Measurements from ENCODE around the gene APOL3. TPM values are rescaled to one million over a fixed set of nuclear protein-coding genes. Genes with fewer than 3 reads are reported as not detected.
"Not testable (repeated sequence)": the region's sequence is repeated elsewhere in the genome, so short reads cannot be mapped to it uniquely, and the experiment has no call there.

APOL3 gene
- total RNA-seq, 1 donor from 2014 or later, result 58.2 TPM

DNA sequence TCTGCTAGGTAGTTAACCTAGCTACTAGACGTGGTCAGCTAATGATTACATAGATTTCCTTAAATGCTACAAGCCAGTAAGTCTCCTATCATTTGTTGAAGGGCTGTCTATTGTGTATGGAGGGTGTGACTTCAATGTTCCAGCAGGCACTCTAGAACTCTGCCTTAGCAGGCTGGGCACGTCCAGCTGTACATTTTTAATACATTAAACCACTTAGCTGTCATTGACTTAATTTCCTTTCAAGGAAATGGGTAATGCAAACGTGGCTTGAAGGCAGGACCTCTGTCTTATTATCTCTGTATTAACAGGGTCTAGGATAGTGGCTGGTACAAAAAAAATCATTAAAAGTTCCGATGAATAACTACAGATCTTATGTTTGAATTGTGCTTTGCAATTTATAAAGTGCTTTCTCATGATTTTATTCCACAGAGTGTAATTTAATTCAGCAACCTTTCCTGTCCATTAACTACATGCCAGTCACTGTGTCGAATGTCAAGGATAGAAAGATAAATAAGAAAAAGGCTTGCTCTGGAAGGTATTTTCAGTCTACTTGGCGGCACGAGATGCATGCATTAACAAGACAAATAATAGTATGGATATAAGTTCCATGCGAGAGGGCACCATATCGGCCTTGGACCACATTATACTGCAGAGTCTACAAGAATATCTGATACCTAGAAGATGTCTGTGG is 60.3 kb downstream of the APOL3 start:
- DNase-seq (no peak), ATAC-seq (no peak)
- no peak overlapping the region for H3K4me3 ChIP-seq
- no peaks in the 10 kb centered on the region for H3K9me3 ChIP-seq
- no peak overlapping the region for H3K27ac ChIP-seq
- H3K36me3 ChIP-seq, result no peaks in the 10 kb centered on the region
- TF ChIP-seq, protein P1, sequence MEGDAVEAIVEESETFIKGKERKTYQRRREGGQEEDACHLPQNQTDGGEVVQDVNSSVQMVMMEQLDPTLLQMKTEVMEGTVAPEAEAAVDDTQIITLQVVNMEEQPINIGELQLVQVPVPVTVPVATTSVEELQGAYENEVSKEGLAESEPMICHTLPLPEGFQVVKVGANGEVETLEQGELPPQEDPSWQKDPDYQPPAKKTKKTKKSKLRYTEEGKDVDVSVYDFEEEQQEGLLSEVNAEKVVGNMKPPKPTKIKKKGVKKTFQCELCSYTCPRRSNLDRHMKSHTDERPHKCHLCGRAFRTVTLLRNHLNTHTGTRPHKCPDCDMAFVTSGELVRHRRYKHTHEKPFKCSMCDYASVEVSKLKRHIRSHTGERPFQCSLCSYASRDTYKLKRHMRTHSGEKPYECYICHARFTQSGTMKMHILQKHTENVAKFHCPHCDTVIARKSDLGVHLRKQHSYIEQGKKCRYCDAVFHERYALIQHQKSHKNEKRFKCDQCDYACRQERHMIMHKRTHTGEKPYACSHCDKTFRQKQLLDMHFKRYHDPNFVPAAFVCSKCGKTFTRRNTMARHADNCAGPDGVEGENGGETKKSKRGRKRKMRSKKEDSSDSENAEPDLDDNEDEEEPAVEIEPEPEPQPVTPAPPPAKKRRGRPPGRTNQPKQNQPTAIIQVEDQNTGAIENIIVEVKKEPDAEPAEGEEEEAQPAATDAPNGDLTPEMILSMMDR (IDR thresholded peaks at IDR 0.05), result no peak
- H3K4me1 ChIP-seq, result no peaks in the 10 kb centered on the region
- H3K27me3 ChIP-seq, result no peaks in the 10 kb centered on the region
- intact Hi-C loops (cut with DNase I), result no loop called here

DNA sequence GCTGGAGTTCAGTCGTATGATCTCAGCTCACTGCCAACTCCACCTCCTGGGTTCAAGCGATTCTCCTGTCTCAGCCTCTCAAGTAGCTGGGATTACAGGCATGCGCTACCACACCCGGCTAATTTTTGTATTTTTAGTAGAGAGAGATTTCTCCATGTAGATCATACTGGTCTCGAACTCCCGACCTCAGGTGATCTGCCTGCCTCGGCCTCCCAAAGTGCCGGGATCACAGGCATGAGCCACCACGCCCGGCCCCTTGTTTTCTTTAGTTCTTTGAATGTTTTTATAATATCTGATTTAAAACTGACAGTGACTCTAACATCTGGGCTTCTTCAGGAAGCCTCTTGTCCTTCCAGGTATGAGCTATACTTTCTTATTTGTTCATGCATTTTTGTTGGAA is 61.0 kb downstream of the APOL3 start:
- H3K4me3 ChIP-seq; H3K4me1 ChIP-seq; H3K9me3 ChIP-seq; H3K27ac ChIP-seq; H3K36me3 ChIP-seq; H3K27me3 ChIP-seq; ATAC-seq; intact Hi-C loops (cut with DNase I): not testable (repeated sequence)
- peak; percentile 19 for DNase-seq

DNA sequence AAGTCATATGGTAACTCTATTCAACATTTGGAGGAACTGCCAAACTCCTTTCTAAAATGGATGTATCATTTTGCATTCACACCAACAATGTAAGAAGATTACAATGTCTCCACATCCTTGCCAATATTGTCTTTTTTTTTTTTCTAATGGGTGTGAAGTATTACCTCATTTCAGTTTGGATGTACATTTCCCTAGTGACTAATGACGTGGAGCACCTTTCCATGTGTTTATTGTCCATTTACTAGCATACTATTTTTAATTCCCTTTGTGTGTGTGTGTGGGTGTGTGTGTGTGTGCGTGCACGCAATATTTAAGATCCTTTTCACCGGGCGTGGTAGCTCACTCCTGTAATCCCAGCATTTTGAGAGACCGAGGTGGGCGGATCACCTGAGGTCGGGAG is 62.7 kb downstream of the APOL3 start:
- H3K27ac ChIP-seq, result no peak overlapping the region
- TF ChIP-seq, protein P1 (IDR thresholded peaks at IDR 0.05), result no peak
- H3K9me3 ChIP-seq, result no peaks in the 10 kb centered on the region
- no peaks in the 10 kb centered on the region for H3K4me1 ChIP-seq
- DNase-seq, result no peak
- intact Hi-C loops (cut with DNase I), result no loop called here
- no peak overlapping the region for H3K4me3 ChIP-seq
- ATAC-seq, result no peak
- H3K27me3 ChIP-seq, result no peaks in the 10 kb centered on the region
- H3K36me3 ChIP-seq, result no peaks in the 10 kb centered on the region

DNA sequence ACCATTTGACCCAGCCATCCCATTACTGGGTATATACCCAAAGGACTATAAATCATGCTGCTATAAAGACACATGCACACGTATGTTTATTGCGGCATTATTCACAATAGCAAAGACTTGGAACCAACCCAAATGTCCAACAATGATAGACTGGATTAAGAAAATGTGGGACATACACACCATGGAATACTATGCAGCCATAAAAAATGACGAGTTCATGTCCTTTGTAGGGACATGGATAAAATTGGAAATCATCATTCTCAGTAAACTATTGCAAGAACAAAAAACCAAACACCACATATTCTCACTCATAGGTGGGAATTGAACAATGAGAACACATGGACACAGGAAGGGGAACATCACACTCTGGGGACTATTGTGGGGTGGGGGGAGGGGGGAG is 69.8 kb downstream of the APOL3 start:
- not testable (repeated sequence) for H3K27me3 ChIP-seq

More for the DNA sequence above, 69.8 kb downstream of the APOL3 start:
- H3K4me1 ChIP-seq; H3K36me3 ChIP-seq; H3K27ac ChIP-seq; H3K9me3 ChIP-seq; H3K4me3 ChIP-seq; ATAC-seq; DNase-seq; intact Hi-C loops (cut with DNase I): not testable (repeated sequence)

Other genes with a start within 250 kb of the APOL3 start
- 64.1 TPM for gene RBFOX2, start 131.9 kb downstream of the APOL3 start, total RNA-seq
- gene APOL4, start 41.1 kb upstream of the APOL3 start, total RNA-seq, result 14.3 TPM
- gene APOL2, start 78.8 kb upstream of the APOL3 start, total RNA-seq, result 51.6 TPM
- 92.8 TPM for gene APOL1, start 92.4 kb upstream of the APOL3 start, total RNA-seq
- 842 TPM for gene MYH9, start 227.2 kb upstream of the APOL3 start, total RNA-seq